Fibroblast of lung (primary cell): ENCODE data around the gene AMDHD2.
"Not testable (repeated sequence)": the region's sequence is repeated elsewhere in the genome, so short reads cannot be mapped to it uniquely, and the experiment has no call there.

Experiments used
- EZH2 ChIP-seq: IDR thresholded peaks from 2 replicates; pipeline ENCODE4 v1.5.1; 2012; ENCODE audit warnings: low read length, control low read depth, mild to moderate bottlenecking; ENCODE audit errors: missing control alignments
- TF ChIP-seq, protein P1 (sequence below), 2 donors: IDR thresholded peaks in 1 of 2; conservative IDR thresholded peaks in 1 of 2; 1 replicate in 1 of 2; 2 replicates in 1 of 2; pipeline ENCODE4 v1.5.1; 2011 to 2012; ENCODE audit warnings: low read length in 2 of 2, control low read depth in 1 of 2, inconsistent platforms in 1 of 2, low read depth in 1 of 2, mild to moderate bottlenecking in 1 of 2

DNA sequence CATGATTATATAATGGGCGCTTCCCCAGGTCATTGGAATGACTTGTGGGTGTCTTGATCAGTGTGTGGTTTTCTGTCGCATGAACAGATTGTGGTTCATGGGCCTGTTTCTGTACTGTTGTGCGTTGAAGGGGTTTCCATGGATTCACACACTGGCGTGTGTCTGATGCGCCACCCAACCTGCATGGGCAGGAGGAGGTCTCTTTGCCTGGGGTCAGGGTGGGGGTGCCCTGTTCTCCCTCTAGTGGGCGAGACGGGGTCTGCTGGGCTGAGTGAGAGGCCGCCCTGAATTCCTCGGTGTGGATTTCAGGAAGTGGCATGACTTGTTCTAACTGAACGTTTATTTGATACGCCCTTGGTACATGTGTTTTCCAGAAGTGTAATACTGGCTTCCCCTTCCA, 60.0 kb downstream of the AMDHD2 start:
- TF ChIP-seq, protein P1, sequence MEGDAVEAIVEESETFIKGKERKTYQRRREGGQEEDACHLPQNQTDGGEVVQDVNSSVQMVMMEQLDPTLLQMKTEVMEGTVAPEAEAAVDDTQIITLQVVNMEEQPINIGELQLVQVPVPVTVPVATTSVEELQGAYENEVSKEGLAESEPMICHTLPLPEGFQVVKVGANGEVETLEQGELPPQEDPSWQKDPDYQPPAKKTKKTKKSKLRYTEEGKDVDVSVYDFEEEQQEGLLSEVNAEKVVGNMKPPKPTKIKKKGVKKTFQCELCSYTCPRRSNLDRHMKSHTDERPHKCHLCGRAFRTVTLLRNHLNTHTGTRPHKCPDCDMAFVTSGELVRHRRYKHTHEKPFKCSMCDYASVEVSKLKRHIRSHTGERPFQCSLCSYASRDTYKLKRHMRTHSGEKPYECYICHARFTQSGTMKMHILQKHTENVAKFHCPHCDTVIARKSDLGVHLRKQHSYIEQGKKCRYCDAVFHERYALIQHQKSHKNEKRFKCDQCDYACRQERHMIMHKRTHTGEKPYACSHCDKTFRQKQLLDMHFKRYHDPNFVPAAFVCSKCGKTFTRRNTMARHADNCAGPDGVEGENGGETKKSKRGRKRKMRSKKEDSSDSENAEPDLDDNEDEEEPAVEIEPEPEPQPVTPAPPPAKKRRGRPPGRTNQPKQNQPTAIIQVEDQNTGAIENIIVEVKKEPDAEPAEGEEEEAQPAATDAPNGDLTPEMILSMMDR (conservative IDR thresholded peaks at IDR 0.05 in 1 of 2, IDR thresholded peaks at IDR 0.05 in 1 of 2; ENCODE audit: low read depth in 1 of 2, low read length in 2 of 2) = peak in 1 of 2 donors; percentile 17
- TF ChIP-seq EZH2 = not testable (repeated sequence)
